Keratinocyte (primary cell): Measurements from ENCODE around the gene POU2F2. TPM values are rescaled to one million over a fixed set of nuclear protein-coding genes. Genes with fewer than 3 reads are reported as not detected.

ENCODE experiments used
- DNase-seq: peaks from one replicate; pipeline ENCODE4 v3.0.0-alpha.2; 2011; ENCODE audit warnings: low read depth, missing footprints, low spot score
- FAIRE-seq: peaks from 2 replicates; lab custom pipeline; 2011; peaks lifted over from hg19 to GRCh38; lab: Jason Lieb, UNC
- H2AFZ ChIP-seq: 2 replicates; pipeline ENCODE4 v1.6.0; 2012; ENCODE audit warnings: low read length, control low read depth, inconsistent platforms; ENCODE audit not compliant: control insufficient read depth
- H3K27ac ChIP-seq: 2 replicates; pipeline ENCODE4 v1.5.1; 2011; ENCODE audit warnings: low read length; ENCODE audit not compliant: control insufficient read depth, insufficient read depth
- H3K27me3 ChIP-seq: 3 replicates; pipeline ENCODE4 v1.6.0; 2011; ENCODE audit warnings: low read length; ENCODE audit not compliant: control insufficient read depth, insufficient read depth; ENCODE audit errors: extremely low read depth
- H3K36me3 ChIP-seq, 2 experiments: 2 replicates in 1 of 2; 3 replicates in 1 of 2; pipeline ENCODE4 v1.5.1; 2011; ENCODE audit warnings: low read length in 2 of 2, mild to moderate bottlenecking in 1 of 2; ENCODE audit not compliant: control insufficient read depth in 2 of 2, insufficient read depth in 2 of 2; ENCODE audit errors: extremely low read depth in 1 of 2
- H3K4me1 ChIP-seq: 3 replicates; pipeline ENCODE4 v1.5.1; 2011; ENCODE audit warnings: low read length; ENCODE audit not compliant: control insufficient read depth, insufficient read depth; ENCODE audit errors: extremely low read depth
- H3K4me2 ChIP-seq: 3 replicates; pipeline ENCODE4 v1.6.0; 2011; ENCODE audit warnings: low read depth, low read length; ENCODE audit not compliant: control insufficient read depth, insufficient read depth; ENCODE audit errors: extremely low read depth
- H3K4me3 ChIP-seq, 3 experiments: fragments of 200-600 bp in 1 of 3; sonication (generic) in 1 of 3; 2 replicates in 2 of 3; 3 replicates in 1 of 3; pipeline ENCODE4 v1.5.1; 2011 to 2016; ENCODE audit warnings: low read length in 3 of 3, mild to moderate bottlenecking in 3 of 3, control low read depth in 2 of 3, inconsistent platforms in 1 of 3, low read depth in 1 of 3, mixed read lengths in 1 of 3, mixed run types in 1 of 3, moderate library complexity in 1 of 3; ENCODE audit not compliant: control insufficient read depth in 2 of 3, insufficient read depth in 2 of 3; ENCODE audit errors: extremely low read depth in 1 of 3
- H3K79me2 ChIP-seq: 2 replicates; pipeline ENCODE4 v1.6.0; 2012; ENCODE audit warnings: low read length; ENCODE audit not compliant: control insufficient read depth, insufficient read depth
- H3K9ac ChIP-seq: 3 replicates; pipeline ENCODE4 v1.6.0; 2011; ENCODE audit warnings: low read length; ENCODE audit not compliant: control insufficient read depth, insufficient read depth; ENCODE audit errors: extremely low read depth
- H3K9me1 ChIP-seq: 3 replicates; pipeline ENCODE4 v1.6.0; 2011; ENCODE audit warnings: low read length; ENCODE audit not compliant: control insufficient read depth, insufficient read depth; ENCODE audit errors: extremely low read depth
- H3K9me3 ChIP-seq: 2 replicates; pipeline ENCODE4 v1.5.1; 2012; ENCODE audit warnings: low read depth, low read length; ENCODE audit not compliant: control insufficient read depth
- H4K20me1 ChIP-seq: 3 replicates; pipeline ENCODE4 v1.6.0; 2011; ENCODE audit warnings: low read length; ENCODE audit not compliant: control insufficient read depth, insufficient read depth; ENCODE audit errors: extremely low read depth
- EZH2 ChIP-seq: IDR thresholded peaks from one replicate; pipeline ENCODE4 v1.6.1; 2012; ENCODE audit warnings: inconsistent platforms, mild to moderate bottlenecking, low read length, moderate library complexity
- dilution Hi-C: fragments of 300-500 bp; cut with MboI; formaldehyde crosslinking; loops from one replicate; pipeline ENCODE4 v1.7.0; 2020; ENCODE audit warnings: low sequenced_read_pairs; ENCODE audit not compliant: extremely low pct_ligation_motif_present
- polyA plus RNA-seq, 5 experiments: library from polyadenylated mRNA; depleted of rRNA in 3 of 5; stranded (reverse) in 3 of 5; stranded (forward) in 1 of 5; unstranded in 1 of 5; fragments of >200 nt; gene quantifications; 1 replicate in 1 of 5; 2 replicates in 3 of 5; 3 replicates in 1 of 5; pipeline versions ENCODE4 v1.2.1 to v1.2.3, GENCODE V29; 2011 to 2012; ENCODE audit warnings: missing spikeins in 2 of 5, low read depth in 1 of 5, low replicate concordance in 1 of 5
- TF ChIP-seq, protein P1 (sequence below), 3 experiments: IDR thresholded peaks in 1 of 3; conservative IDR thresholded peaks in 1 of 3; optimal IDR thresholded peaks in 1 of 3; 2 replicates in 2 of 3; 3 replicates in 1 of 3; pipeline versions ENCODE3 to v1.5.1; 2011; ENCODE audit warnings: low read length in 3 of 3, mild to moderate bottlenecking in 3 of 3, moderate library complexity in 2 of 3, control low read depth in 1 of 3, inconsistent platforms in 1 of 3; ENCODE audit not compliant: insufficient read depth in 2 of 3; ENCODE audit errors: extremely low read depth in 1 of 3

POU2F2 gene
- polyA plus RNA-seq, 1 donor (not counting 4 experiments of a cell fraction or from before 2014, with no cell fraction given): 7.0 TPM

DNA sequence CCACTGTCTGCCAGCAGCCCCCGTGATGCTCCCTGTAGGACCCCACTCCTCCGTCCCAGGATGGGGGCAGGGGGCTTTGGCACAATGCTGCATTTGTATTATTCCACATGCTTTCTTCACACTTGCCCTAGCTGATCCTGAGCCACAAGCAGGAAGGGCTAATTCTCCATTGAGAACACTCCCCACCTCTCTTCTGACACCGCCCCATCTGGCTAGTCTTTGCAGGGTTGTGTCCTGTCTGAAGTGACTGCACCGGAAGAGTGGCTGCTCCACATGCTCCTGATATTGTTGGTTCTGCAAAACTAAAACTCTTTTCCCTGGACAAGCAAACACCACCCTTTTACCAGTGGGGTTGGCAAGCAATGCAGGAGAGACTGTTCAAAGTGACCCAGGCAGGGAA, 38.3 kb downstream of the POU2F2 start:
- dilution Hi-C loops: no loop called here
- Histone ChIP-seq H3K9me1 (no peaks in the 10 kb centered on the region), H3K27ac (no peak overlapping the region), H3K4me2 (no peak overlapping the region), H3K9ac (no peak overlapping the region), H3K9me3 (no peaks in the 10 kb centered on the region), H3K4me3 (no peak overlapping the region), H3K79me2 (no peaks in the 10 kb centered on the region), H3K27me3 (no peaks in the 10 kb centered on the region), H3K4me1 (peaks cover 8% of the 10 kb centered on the region), H2AFZ (no peak overlapping the region), H3K36me3 (no peaks in the 10 kb centered on the region), H4K20me1 (no peaks in the 10 kb centered on the region)
- no peak for TF ChIP-seq EZH2
- DNase-seq: no peak
- no peak for FAIRE-seq

DNA sequence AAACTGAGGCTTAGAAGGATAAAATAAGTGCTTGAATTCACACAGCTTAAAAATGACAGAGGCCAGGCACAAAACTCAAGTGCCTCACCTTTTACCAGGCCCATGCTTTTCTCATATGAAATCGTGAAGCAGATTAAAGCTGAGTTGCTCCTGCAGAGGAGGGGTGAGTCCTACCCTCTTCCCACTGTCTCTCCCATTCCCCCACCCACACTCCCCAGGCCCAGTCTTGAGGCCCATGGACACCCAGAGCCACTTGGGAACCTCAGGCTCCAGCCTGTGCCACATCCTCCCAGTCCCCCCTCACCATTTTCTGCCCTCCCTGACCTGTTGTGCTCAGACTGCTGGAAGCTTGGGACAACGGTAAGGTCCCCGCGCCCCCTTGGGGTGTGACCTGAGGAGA, 38.7 kb downstream of the POU2F2 start:
- FAIRE-seq (no peak), DNase-seq (no peak)
- no peaks in the 10 kb centered on the region for H3K9me3 ChIP-seq
- dilution Hi-C loops: no loop called here
- H2AFZ ChIP-seq: no peak overlapping the region
- H3K36me3 ChIP-seq: no peaks in the 10 kb centered on the region
- peaks cover 10% of the 10 kb centered on the region for H3K4me1 ChIP-seq
- H3K9ac ChIP-seq: no peak overlapping the region
- TF ChIP-seq, protein P1, sequence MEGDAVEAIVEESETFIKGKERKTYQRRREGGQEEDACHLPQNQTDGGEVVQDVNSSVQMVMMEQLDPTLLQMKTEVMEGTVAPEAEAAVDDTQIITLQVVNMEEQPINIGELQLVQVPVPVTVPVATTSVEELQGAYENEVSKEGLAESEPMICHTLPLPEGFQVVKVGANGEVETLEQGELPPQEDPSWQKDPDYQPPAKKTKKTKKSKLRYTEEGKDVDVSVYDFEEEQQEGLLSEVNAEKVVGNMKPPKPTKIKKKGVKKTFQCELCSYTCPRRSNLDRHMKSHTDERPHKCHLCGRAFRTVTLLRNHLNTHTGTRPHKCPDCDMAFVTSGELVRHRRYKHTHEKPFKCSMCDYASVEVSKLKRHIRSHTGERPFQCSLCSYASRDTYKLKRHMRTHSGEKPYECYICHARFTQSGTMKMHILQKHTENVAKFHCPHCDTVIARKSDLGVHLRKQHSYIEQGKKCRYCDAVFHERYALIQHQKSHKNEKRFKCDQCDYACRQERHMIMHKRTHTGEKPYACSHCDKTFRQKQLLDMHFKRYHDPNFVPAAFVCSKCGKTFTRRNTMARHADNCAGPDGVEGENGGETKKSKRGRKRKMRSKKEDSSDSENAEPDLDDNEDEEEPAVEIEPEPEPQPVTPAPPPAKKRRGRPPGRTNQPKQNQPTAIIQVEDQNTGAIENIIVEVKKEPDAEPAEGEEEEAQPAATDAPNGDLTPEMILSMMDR (optimal IDR thresholded peaks at IDR 0.05 in 1 of 3, IDR thresholded peaks at IDR 0.05 in 1 of 3, conservative IDR thresholded peaks at IDR 0.05 in 1 of 3; ENCODE audit: extremely low read depth in 1 of 3, insufficient read depth in 2 of 3, low read length in 3 of 3): no peak
- TF ChIP-seq EZH2: no peak
- H3K27me3 ChIP-seq: no peaks in the 10 kb centered on the region
- H3K9me1 ChIP-seq: no peaks in the 10 kb centered on the region
- H3K4me2 ChIP-seq: no peak overlapping the region
- no peak overlapping the region for H3K27ac ChIP-seq
- H3K4me3 ChIP-seq: no peak overlapping the region
- H3K79me2 ChIP-seq: no peaks in the 10 kb centered on the region
- no peaks in the 10 kb centered on the region for H4K20me1 ChIP-seq

DNA sequence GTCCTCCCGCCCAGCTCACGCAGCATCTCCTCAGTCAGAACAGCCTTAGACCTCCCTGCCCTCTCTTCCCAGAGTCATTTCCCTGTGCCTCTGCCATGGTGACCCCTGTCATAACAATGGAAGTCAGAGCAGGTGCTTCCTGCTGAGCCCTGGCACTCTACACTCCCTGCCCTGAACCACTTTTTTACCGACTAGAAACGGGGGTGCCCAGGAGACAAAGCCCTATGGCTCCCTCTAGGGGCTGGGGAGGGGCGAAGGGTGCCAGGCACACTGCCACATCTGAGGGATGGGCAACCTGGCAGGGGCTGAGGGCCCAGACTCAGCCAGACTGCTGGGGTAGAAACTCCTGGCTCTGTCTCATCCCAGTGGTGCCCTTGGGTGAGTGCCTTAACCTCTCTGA, 39.9 kb downstream of the POU2F2 start:
- Histone ChIP-seq H3K4me2 (no peak overlapping the region), H3K4me3 (no peak overlapping the region), H3K9ac (no peak overlapping the region), H3K36me3 (no peaks in the 10 kb centered on the region), H2AFZ (no peak overlapping the region), H3K9me3 (no peaks in the 10 kb centered on the region), H3K27ac (no peak overlapping the region), H3K9me1 (no peaks in the 10 kb centered on the region), H4K20me1 (no peaks in the 10 kb centered on the region), H3K79me2 (no peaks in the 10 kb centered on the region), H3K27me3 (no peaks in the 10 kb centered on the region), H3K4me1 (peaks cover 11% of the 10 kb centered on the region)
- TF ChIP-seq EZH2: no peak
- TF ChIP-seq, protein P1 (optimal IDR thresholded peaks at IDR 0.05 in 1 of 3, IDR thresholded peaks at IDR 0.05 in 1 of 3, conservative IDR thresholded peaks at IDR 0.05 in 1 of 3; ENCODE audit: extremely low read depth in 1 of 3, insufficient read depth in 2 of 3, low read length in 3 of 3): peak; percentile 72 to 86 (median 77)
- FAIRE-seq: no peak
- dilution Hi-C loops: no loop called here
- DNase-seq: no peak
